Hematopoietic multipotent progenitor cell treated with erythropoietin and hydrocortisone succinate and interleukin-3 and kit ligand, for 4 days (in vitro differentiated cells): ENCODE results near the gene CHPT1.
A peak's percentile ranks its signal among the peaks of the same experiment; 100 is the strongest.

Experiments
- DNase-seq: peaks from one replicate; pipeline ENCODE4 v3.0.0-alpha.2; 2015

Gene CHPT1

GRCh38 chr12:101686176-101686575 is 11.3 kb upstream of the CHPT1 start:
- no peak for DNase-seq

GRCh38 chr12:101690544-101691098 is 6.8 kb upstream of the CHPT1 start:
- no peak for DNase-seq

- DNase-seq = no peak
These were observed 5.8 kb upstream of the CHPT1 start for GRCh38 chr12:101691503-101692096.

- no peak for DNase-seq
These were observed 3.1 kb upstream of the CHPT1 start for GRCh38 chr12:101694297-101694848.

GRCh38 chr12:101694986-101695385 is 2.5 kb upstream of the CHPT1 start:
- DNase-seq = no peak

- no peak for DNase-seq
These were observed 1.7 kb upstream of the CHPT1 start for GRCh38 chr12:101695706-101696105.

GRCh38 chr12:101696251-101697196 is 916 bp upstream of the CHPT1 start:
- peak; percentile 95 for DNase-seq

GRCh38 chr12:101697930-101698799 is 725 bp downstream of the CHPT1 start:
- peak; percentile 87 for DNase-seq

GRCh38 chr12:101698800-101699347 is 1.4 kb downstream of the CHPT1 start:
- no peak for DNase-seq

GRCh38 chr12:101700299-101700820 is 2.9 kb downstream of the CHPT1 start:
- no peak for DNase-seq

GRCh38 chr12:101703487-101703886 is 6.0 kb downstream of the CHPT1 start:
- no peak for DNase-seq

GRCh38 chr12:101706403-101706802 is 9.0 kb downstream of the CHPT1 start:
- DNase-seq = no peak

- peak; percentile 65 for DNase-seq
These were observed 9.8 kb downstream of the CHPT1 start for GRCh38 chr12:101707131-101707782.

GRCh38 chr12:101710288-101710687 is 12.8 kb downstream of the CHPT1 start:
- DNase-seq = no peak

- no peak for DNase-seq
These were observed 15.7 kb downstream of the CHPT1 start for GRCh38 chr12:101713059-101713682.

- no peak for DNase-seq
These were observed 16.5 kb downstream of the CHPT1 start for GRCh38 chr12:101713930-101714329.

- no peak for DNase-seq
These were observed 17.5 kb downstream of the CHPT1 start for GRCh38 chr12:101714877-101715444.

GRCh38 chr12:101719566-101719965 is 22.1 kb downstream of the CHPT1 start:
- DNase-seq = no peak

- no peak for DNase-seq
These were observed 22.7 kb downstream of the CHPT1 start for GRCh38 chr12:101720118-101720517.

- no peak for DNase-seq
These were observed 25.0 kb downstream of the CHPT1 start for GRCh38 chr12:101722392-101722791.

GRCh38 chr12:101727098-101727497 is 29.7 kb downstream of the CHPT1 start:
- no peak for DNase-seq
